ENCODE data around the gene CALHM4.
"Not testable (repeated sequence)": the region's sequence is repeated elsewhere in the genome, so short reads cannot be mapped to it uniquely, and the experiment has no call there.

Gene CALHM4

DNA sequence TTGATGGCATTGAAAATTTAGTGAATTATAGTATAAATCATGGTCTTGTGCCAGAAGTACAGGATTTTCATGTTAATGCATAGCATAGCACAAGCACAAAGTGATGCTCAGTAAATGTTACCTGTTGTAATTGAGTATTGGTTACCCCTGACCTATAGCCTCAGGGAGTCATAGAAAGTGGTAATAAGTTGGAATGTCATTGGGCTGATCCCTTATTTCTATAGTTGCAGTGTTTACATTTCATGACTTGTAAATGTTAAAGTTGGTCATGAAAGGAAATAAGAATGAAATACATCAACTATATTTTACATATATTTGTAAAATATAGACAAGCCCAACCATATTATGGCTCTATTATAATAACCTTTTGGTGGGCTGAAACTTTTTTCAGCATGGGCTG, 24.8 kb downstream of the CALHM4 start:
- no peak for DNase-seq

DNA sequence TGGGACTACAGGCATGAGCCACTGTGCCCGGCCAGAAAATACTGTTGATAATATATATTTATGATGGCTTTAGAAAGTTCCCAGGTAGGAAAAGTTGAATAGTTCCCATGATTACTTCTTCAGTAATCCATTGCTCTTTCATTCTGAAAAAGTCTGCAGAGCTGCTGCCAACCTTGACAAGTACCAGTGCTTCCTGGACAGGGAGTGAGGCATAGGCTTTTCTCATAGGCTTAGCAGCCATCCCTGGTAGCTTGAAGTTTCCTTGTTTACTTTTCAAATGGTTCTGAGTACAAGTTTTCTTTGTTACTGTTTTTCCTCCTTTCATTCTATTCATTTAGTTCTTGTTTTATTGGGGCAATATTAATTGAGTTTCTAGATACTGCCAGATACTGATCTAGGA, 25.6 kb downstream of the CALHM4 start:
- DNase-seq = no peak

DNA sequence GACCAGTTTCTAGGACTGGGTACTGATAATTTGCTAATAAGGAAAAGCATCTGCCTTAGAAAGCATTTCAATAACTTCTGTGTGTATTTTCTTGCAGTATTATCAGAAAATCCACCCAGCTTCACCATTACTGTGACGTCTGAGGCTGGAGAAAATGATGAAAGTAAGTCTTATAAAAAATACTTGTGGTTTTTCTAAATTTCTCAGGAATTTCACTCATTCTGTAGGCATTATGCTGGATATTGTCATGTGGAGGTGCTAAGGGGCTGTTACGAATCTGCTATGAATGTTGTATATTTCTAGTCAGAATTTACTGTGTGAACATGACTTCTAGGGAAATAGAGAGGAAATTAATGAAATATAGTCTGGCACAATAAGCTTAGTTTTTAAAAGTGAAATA, 26.6 kb downstream of the CALHM4 start:
- DNase-seq = no peak

DNA sequence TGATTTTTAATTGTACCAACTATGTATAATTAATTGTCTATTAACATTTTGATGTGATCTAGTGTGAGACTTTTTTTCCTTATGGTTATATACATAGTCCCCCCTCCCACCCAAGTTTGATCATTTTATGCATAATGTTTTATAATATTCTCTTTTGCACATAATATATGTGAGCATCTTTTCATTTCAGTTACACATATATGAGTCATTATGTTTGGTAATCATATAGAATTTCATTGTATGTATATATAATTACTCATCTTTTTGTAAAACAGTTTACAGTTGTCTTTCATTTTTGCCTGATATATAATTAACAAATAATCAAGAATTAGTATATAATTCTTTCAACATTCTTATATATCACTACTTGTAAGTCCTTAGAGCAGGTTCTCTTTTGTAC, 32.7 kb downstream of the CALHM4 start:
- no peak for DNase-seq

DNA sequence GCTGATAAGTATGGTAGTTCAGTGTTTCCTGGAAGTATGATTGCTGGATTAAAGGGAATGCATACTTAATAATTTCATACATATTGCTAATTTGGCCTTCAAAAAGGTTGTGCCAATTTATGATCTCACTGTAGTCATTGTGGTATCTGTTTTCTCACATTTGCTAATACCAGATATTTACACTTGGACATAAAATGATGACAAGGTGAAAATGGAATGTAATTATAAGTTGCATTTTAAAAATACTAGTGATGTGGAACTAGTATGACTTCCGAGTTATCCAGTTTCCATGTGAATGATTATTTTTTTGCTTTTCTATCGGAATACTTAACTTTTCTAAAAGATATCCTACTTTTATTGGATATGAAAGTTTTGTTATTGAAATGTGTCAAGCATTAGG, 33.2 kb downstream of the CALHM4 start:
- no peak for DNase-seq

DNA sequence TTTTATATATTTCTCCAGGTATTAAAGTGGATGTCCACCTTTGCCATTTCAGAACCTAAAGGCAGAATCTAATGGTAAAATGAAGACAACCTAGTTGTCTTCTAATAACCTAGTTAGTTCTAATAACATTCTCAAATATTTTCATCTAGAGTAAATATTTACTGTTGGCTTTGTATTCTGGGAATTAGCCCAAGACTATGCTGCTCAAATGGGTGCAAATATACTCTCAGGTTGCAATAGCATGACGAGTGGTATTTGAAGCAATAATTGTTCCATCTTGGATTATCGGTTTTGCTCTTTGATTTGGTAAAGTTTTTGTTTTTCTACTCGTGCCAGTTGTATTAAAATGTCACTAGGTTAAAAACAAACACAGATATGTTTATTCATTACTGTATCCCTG, 41.7 kb downstream of the CALHM4 start:
- DNase-seq = peak; percentile 91

DNA sequence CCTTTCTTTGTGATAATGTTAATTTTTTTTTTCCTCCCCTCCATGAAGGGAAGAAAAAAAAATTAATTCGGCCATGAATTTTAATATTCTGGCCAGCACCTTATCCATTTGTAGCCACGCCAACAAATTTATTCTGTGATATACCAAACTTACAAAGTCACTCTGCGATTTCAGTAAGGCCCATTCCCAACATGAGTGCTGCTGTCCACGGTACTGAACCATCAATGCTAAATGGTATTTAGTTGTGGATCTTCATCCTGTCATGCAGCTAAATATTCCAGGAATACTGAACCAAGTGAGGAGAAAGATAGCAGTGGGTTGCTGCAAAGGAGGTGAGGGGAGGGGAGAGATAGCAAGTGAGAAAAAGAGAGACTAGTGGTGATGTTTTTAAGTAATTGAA, 43.3 kb downstream of the CALHM4 start:
- DNase-seq = no peak

DNA sequence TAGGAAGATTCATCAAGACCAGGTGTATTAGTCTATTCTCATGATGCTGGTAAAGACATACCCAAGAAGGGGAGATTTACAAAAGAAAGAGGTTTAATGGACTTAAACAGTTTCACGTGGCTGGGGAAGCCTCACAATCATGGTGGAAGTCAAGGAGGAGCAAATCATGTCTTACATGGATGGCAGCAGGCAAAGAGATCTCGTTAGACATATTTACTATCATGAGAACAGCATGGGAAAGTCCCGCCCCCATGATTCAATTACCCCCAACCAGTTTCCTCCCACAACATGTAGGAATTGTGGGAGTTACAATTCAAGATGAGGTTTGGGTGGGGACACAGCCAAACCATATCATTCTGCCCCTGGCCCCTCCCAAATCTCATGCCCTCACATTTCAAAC, 50.4 kb downstream of the CALHM4 start:
- not testable (repeated sequence) for DNase-seq

DNA sequence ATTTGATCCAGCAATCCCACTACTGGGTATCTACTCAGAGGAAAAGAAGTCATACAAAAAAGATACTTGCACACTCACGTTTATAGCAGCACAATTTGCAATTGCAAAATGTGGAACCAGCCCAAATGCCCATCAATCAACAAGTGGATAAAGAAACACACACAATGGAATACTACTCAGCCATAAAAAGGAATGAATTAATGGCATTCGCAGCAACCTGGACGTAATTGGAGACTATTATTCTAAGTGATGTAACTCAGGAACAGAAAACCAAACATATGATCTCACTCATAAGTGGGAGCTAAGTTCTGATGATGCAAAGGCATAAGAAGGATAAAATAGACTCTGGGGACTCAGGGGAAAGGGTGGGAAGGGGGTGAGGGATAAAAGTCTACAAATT, 51.3 kb downstream of the CALHM4 start:
- DNase-seq = not testable (repeated sequence)

DNA sequence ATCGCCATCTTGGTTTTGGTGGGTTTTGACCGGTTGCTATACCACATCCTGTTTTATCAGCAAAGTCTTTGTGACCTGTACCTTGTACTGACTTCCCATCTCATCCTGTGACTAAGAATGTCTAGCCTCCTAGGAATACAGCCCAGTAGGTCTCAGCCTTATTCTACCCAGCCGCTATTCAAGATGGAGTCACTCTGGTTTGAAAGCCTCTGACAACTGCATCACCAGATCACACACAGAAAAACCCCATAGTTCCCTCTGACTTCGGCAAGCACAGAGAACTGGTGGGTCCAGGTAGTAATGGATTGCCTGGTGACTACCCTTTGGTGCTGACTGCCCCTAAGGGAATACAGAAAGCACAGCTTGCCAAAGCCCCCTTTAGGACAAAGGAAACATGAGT, 52.4 kb downstream of the CALHM4 start:
- no peak for DNase-seq
